ENCODE data around the gene ADIG. TPM values are rescaled to one million over a fixed set of nuclear protein-coding genes. Genes with fewer than 3 reads are reported as not detected.

ADIG gene
- total RNA-seq, 4 donors from 2014 or later = not detected

GRCh38 chr20:38615283-38615682 lies 34.3 kb downstream of the ADIG start:
- no peak overlapping the region for H3K27ac ChIP-seq
- H3K9me3 ChIP-seq = no peaks in the 10 kb centered on the region
- no peaks in the 10 kb centered on the region for H3K4me1 ChIP-seq
- 89% methylated on average over 15 of the region's 15 CpGs for WGBS
- H3K36me3 ChIP-seq = no peaks in the 10 kb centered on the region
- peaks cover 35% of the 10 kb centered on the region for H3K27me3 ChIP-seq
- no peak overlapping the region for H3K4me3 ChIP-seq
- TF ChIP-seq POLR2A (IDR thresholded peaks at IDR 0.05) (no peak), EP300 (IDR thresholded peaks at IDR 0.05) (no peak), POLR2AphosphoS5 (IDR thresholded peaks at IDR 0.05) (no peak)
- TF ChIP-seq, protein P1, sequence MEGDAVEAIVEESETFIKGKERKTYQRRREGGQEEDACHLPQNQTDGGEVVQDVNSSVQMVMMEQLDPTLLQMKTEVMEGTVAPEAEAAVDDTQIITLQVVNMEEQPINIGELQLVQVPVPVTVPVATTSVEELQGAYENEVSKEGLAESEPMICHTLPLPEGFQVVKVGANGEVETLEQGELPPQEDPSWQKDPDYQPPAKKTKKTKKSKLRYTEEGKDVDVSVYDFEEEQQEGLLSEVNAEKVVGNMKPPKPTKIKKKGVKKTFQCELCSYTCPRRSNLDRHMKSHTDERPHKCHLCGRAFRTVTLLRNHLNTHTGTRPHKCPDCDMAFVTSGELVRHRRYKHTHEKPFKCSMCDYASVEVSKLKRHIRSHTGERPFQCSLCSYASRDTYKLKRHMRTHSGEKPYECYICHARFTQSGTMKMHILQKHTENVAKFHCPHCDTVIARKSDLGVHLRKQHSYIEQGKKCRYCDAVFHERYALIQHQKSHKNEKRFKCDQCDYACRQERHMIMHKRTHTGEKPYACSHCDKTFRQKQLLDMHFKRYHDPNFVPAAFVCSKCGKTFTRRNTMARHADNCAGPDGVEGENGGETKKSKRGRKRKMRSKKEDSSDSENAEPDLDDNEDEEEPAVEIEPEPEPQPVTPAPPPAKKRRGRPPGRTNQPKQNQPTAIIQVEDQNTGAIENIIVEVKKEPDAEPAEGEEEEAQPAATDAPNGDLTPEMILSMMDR (IDR thresholded peaks at IDR 0.05) = no peak
- no peak for DNase-seq (ENCODE audit: low spot score in 2 of 2)

- no peaks in the 10 kb centered on the region for H3K9me3 ChIP-seq
- TF ChIP-seq POLR2A (IDR thresholded peaks at IDR 0.05) (no peak), EP300 (IDR thresholded peaks at IDR 0.05) (no peak), POLR2AphosphoS5 (IDR thresholded peaks at IDR 0.05) (no peak)
- TF ChIP-seq, protein P1 (IDR thresholded peaks at IDR 0.05) = no peak
- H3K4me1 ChIP-seq = no peaks in the 10 kb centered on the region
- no peak overlapping the region for H3K27ac ChIP-seq
- H3K36me3 ChIP-seq = no peaks in the 10 kb centered on the region
- WGBS = 88% methylated on average over 4 of the region's 4 CpGs
- H3K27me3 ChIP-seq = peaks cover 41% of the 10 kb centered on the region
- no peak for DNase-seq (ENCODE audit: low spot score in 2 of 2)
- no peak overlapping the region for H3K4me3 ChIP-seq
Observed at GRCh38 chr20:38616457-38616856, 35.5 kb downstream of the ADIG start.

GRCh38 chr20:38617011-38617829 lies 36.2 kb downstream of the ADIG start:
- H3K4me1 ChIP-seq = no peaks in the 10 kb centered on the region
- 74% methylated on average over 14 of the region's 16 CpGs for WGBS
- peak overlapping the region; percentile 13 for H3K27ac ChIP-seq
- no peak overlapping the region for H3K4me3 ChIP-seq
- peaks cover 41% of the 10 kb centered on the region for H3K27me3 ChIP-seq
- TF ChIP-seq, protein P1 (IDR thresholded peaks at IDR 0.05) = no peak
- TF ChIP-seq POLR2AphosphoS5 (IDR thresholded peaks at IDR 0.05) = no peak
- no peak for TF ChIP-seq EP300 (IDR thresholded peaks at IDR 0.05)
- TF ChIP-seq POLR2A (IDR thresholded peaks at IDR 0.05) = no peak
- no peaks in the 10 kb centered on the region for H3K36me3 ChIP-seq
- no peak for DNase-seq (ENCODE audit: low spot score in 2 of 2)
- H3K9me3 ChIP-seq = no peaks in the 10 kb centered on the region

DNA sequence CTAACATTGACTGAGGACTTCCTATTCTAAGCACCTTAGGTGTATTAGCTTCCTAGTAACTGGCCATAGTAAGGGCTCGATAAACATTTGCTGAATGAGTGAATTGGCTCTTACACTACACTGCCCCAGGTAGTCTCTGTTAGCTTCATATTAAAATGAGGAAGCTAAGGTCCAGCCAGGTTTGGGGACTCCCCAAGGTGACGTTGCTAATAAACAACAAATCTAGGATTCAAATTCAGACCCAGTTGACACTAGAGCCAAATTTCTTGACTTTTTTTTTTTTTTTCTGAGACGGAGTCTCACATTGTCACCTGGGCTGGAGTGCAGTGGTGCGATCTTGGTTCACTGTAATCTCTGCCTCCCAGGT lies 36.8 kb downstream of the ADIG start:
- TF ChIP-seq POLR2A (IDR thresholded peaks at IDR 0.05) = no peak
- no peak for TF ChIP-seq POLR2AphosphoS5 (IDR thresholded peaks at IDR 0.05)
- TF ChIP-seq, protein P1 (IDR thresholded peaks at IDR 0.05) = no peak
- no peak for TF ChIP-seq EP300 (IDR thresholded peaks at IDR 0.05)
- WGBS = 90% methylated on average over 4 of the region's 4 CpGs
- Histone ChIP-seq H3K27ac (no peak overlapping the region), H3K4me1 (no peaks in the 10 kb centered on the region), H3K9me3 (no peaks in the 10 kb centered on the region), H3K4me3 (no peak overlapping the region), H3K36me3 (no peaks in the 10 kb centered on the region), H3K27me3 (peaks cover 41% of the 10 kb centered on the region)
- no peak for DNase-seq (ENCODE audit: low spot score in 2 of 2)

GRCh38 chr20:38620441-38620840 lies 39.4 kb downstream of the ADIG start:
- TF ChIP-seq EP300 (IDR thresholded peaks at IDR 0.05) = no peak
- TF ChIP-seq POLR2AphosphoS5 (IDR thresholded peaks at IDR 0.05) = no peak
- TF ChIP-seq POLR2A (IDR thresholded peaks at IDR 0.05) = no peak
- TF ChIP-seq, protein P1 (IDR thresholded peaks at IDR 0.05) = no peak
- DNase-seq (ENCODE audit: low spot score in 2 of 2) = no peak
- no peaks in the 10 kb centered on the region for H3K36me3 ChIP-seq
- WGBS = 64% methylated on average over 9 of the region's 9 CpGs
- peaks cover 32% of the 10 kb centered on the region for H3K27me3 ChIP-seq
- no peaks in the 10 kb centered on the region for H3K9me3 ChIP-seq
- H3K4me3 ChIP-seq = no peak overlapping the region
- H3K4me1 ChIP-seq = no peaks in the 10 kb centered on the region
- H3K27ac ChIP-seq = no peak overlapping the region

Data from suprapubic skin (tissue), 4 donors.